HG03378 (cell line): ENCODE data around the gene RCCD1.

Experiments
- ATAC-seq: cut with Tn5 transposase; IDR thresholded peaks from one replicate; pipeline ENCODE4 v1.9.1; 2021; ENCODE audit warnings: mild to moderate bottlenecking, moderate library complexity; ENCODE audit not compliant: unreplicated experiment

RCCD1 gene

DNA sequence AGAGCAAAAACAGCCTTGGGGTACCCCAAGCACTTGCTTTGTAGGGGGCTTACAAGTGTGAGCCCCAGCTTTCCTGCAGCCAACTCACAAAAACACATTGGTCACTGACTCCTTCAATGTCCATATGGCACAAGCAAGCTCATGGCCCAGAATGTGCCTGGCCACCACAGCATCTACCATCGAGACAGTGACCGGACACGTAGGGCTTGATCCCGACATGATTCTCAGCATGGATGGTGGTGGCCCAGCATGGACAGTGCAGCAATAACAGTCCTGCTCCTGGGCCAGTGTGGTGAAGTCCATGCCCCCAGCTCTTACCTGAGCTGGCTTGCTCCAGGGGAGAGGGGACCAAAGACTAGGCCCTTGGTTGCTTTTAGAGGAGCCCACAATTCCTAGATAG, 13.6 kb upstream of the RCCD1 start:
- ATAC-seq: no peak

DNA sequence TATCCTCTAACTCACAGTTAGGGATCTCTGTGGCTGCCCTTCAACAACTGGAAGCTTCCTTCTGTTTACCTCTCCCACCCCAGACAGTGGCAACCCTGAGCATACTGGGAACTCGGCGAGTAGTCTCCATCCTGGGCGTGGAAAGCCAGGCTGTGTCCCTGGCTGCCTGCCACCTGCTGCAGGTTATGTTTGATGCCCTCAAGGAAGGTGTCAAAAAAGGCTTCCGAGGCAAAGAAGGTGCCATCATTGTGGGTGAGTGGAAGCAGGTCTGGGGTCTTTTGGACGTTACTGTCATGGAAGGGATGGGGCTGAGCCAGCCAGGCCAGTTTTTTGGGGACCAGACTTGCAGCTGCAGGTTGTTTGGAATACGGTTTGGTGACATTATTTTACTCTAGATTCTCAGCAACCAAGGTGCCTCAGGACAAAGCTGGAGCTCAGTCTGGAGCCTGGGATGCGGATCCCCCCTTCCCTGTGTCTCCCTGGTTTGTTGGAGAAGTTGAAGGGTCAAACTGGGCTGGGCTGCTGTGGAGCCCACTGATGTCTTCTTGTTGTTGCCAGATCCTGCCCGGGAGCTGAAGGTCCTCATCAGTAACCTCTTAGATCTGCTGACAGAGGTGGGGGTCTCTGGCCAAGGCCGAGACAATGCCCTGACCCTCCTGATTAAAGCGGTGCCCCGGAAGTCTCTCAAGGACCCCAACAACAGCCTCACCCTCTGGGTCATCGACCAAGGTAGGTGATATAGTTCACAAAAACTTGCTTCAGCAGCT, 12.1 kb upstream of the RCCD1 start:
- no peak for ATAC-seq

GRCh38 chr15:90945091-90945490, 9.6 kb upstream of the RCCD1 start:
- ATAC-seq: no peak

GRCh38 chr15:90946538-90946937, 8.1 kb upstream of the RCCD1 start:
- ATAC-seq: no peak

DNA sequence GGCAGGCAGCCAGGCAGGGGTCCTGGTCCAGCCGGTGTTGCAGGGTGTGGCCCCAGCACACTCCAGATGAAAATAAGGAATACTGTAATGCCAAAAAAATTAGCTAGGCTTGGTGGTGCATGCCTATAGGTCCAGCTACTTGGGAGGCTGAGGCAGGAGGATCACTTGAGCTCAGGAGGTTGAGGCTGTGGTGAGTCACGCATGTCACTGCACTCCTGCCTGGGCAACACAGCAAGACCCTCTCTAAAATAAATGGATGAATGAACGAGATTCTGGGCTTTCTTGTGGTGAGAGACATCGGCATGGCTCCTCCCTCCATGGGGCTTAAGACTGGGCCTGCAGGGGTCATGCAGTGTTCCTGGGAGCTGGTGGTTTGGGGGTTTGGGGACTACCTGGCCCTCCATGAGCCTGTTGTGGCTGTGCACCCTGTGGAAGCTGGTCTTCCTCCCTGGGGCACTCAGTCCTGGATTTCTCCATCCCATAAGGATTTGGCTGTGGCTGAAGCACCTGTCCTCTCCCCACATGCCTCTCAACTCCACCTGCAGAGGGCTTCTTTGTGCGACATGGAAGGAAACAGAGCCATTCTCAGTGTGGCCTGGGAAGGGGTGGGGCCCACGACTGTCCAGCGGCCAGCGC, 7.6 kb upstream of the RCCD1 start:
- no peak for ATAC-seq

DNA sequence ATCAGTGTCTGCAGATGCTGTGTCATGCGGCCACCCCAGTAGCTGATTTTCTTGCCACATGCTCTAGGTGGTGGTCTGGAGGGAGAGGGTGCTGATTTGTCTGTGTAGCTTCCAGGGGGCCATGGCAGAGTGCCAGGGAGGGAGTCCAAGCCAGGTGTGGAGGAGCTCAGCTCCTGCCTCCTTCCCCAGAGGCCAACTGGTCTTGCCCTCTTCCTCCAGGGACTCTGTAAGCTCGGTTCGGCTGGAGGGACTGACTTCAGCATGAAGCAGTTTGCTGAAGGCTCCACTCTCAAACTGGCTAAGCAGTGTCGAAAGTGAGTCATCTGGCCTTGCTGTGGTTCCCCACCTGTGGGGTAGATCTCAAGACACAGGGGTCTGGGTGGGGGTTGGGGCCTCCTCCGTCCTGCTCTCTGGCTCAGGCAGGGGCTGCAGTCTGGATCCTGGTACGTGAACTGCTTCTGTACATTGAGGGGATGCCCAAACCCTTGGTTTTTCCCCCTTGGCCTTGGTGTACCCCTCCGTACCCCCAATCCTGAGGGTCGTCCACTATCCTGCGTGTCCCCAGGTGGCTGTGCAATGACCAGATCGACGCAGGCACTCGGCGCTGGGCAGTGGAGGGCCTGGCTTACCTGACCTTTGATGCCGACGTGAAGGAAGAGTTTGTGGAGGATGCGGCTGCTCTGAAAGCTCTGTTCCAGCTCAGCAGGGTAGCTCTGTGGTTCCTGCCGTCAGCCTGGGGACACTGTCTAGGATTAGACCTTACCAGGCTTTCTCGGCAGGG, 6.9 kb upstream of the RCCD1 start:
- no peak for ATAC-seq

- ATAC-seq: no peak
These were observed 6.2 kb upstream of the RCCD1 start for GRCh38 chr15:90948506-90948905.

DNA sequence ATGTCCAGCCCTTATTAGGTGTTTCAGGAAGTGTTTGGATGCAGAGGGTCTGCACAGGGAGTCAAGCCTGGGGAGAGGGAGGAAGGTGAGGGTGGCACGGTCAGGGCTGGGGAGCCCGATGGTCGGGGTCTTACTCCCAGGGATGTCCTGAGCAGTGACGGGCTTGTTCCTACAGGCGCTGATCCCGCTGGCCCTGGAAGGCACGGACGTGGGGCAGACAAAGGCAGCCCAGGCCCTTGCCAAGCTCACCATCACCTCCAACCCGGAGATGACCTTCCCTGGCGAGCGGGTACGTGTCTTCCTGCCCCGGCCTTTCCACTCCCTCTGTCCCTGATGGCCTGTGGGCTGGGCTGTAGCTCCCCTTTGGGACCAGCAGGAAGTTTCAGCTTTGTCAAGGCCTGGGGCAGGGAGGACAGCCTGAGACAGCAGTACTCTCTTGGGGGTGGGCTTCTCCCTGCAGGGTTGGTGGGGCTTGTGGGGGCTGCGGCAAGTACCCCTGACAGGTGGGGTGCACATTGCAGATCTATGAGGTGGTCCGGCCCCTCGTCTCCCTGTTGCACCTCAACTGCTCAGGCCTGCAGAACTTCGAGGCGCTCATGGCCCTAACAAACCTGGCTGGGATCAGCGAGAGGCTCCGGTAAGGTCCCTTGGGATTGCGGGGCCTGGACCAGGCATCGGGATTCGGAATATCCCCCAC, 4.6 kb upstream of the RCCD1 start:
- ATAC-seq: no peak

DNA sequence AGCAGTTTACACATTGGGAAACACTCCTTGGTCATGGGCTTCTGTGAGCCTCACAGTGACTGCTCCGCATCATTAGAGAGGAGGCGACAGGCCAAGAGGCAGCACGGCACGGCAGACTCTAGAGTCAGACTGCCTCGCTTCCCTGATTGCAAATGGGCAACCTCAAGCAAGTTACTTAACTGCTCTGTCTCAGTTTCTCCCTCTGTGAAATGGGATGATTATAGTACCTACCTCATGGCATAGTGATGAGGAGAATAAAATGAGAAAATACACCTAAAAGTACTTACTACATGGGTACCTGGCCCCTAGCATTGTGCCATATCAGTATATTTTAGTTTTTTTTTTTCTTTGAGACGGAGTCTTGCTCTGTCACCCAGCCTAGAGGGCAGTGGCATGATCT, 4.0 kb upstream of the RCCD1 start:
- no peak for ATAC-seq

GRCh38 chr15:90952901-90953677, 1.6 kb upstream of the RCCD1 start:
- ATAC-seq: no peak

DNA sequence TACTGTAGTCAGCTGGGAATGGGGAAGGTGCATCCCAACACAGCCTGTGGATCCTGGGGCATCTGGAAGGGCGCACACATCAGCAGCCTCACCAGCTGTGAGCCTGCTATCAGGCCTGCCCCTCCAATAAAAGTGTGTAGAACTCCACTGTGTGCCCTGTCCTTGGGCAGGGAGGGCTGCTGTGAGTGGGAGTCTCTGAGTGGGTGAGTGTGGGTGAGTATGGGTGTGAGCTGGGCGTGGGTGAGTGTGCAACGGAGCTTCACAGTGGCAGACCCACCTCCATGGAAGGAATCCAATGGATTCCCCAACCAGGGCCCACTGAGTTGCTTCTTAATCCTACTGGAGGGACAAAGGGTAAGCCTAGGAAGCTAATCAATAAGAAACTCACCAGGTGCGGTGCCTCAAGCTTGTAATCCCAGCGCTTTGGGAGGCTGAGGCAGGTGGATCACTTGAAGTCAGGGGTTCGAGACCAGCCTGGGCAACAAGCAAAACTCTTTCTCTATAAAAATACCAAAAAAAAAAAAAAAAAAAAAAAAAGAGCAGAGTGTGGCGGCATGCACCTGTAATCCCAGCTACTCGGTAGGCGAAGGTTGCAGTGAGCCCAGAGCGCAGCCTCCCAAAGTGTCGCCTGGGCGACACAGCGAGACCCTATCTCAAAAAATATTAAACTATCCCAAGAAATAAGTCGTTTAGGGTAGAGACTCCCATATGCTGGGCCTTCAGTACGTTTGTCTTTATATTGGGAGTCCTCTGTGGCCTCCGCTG, 555 bp upstream of the RCCD1 start:
- ATAC-seq: no peak

- no peak for ATAC-seq
These were observed 1.1 kb downstream of the RCCD1 start for GRCh38 chr15:90955624-90956273.

DNA sequence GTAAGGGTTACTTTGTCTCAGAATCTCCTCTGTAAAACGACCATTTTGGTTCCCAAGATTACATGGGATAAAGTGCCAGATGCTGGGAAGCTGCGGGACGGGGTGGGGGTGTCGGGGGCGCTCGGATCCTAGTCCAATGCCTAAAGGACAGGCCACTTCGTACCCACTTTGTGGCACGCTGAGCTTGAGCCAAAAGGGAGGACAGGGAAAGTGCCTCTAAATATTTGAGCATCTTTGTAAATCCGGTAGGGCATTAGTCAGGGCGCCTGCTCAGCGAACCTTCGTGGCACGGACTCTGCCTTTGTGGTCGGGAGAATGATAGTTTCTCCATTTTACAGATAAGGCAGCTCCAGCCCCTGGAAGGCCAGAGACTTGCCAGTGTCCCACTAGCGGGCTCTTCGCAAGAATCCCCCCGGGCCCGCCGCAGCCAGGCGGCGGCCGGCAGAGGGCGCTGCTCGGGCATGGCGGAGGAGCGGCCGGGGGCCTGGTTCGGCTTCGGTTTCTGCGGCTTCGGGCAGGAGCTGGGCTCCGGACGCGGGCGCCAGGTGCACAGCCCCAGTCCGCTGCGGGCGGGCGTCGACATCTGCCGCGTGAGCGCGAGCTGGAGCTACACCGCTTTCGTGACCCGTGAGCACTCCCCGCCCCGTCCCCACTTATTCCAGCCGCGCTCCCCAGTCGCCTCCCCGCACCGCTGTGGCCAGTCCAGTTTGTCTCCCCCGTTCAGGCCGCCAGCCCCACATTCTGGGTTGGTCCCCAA, 1.8 kb downstream of the RCCD1 start:
- no peak for ATAC-seq

DNA sequence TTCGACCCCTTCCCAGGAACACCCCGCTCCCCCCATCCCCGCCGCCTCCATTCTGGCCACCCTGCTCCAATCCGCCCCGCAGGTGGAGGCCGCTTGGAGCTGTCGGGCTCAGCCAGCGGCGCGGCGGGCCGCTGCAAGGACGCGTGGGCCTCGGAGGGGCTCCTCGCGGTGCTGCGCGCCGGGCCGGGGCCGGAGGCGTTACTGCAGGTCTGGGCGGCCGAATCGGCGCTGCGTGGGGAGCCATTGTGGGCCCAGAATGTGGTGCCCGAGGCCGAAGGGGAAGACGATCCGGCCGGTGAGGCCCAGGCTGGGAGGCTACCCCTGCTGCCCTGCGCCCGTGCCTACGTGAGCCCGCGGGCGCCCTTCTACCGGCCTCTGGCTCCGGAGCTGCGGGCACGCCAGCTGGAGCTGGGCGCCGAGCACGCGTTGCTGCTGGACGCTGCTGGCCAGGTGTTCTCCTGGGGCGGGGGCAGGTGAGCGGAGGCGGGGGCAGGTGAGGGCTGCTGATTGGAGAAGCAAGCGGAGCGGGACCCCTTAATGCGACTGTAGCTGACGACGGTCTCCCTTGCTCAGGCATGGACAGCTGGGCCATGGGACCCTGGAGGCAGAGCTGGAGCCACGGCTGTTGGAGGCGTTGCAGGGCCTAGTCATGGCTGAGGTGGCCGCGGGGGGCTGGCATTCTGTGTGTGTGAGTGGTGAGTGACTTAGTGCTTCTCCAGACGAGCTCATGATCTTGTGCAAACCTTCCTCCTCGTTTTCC, 2.5 kb downstream of the RCCD1 start:
- ATAC-seq: no peak

- no peak for ATAC-seq
These were observed 3.1 kb downstream of the RCCD1 start for GRCh38 chr15:90957791-90958190.

- no peak for ATAC-seq
These were observed 4.4 kb downstream of the RCCD1 start for GRCh38 chr15:90959028-90959595.

- ATAC-seq: no peak
These were observed 5.2 kb downstream of the RCCD1 start for GRCh38 chr15:90959894-90960293.
